H1 (cell line): ENCODE results near the gene C3. TPM values are rescaled to one million over a fixed set of nuclear protein-coding genes. Genes with fewer than 3 reads are reported as not detected.

Source experiments
- CTCF ChIA-PET: fragments of 300-600 bp; sonication (Branson Sonifier 250); formaldehyde crosslinking; loops from one replicate; lab custom pipeline; 2021; ENCODE audit not compliant: partially characterized antibody; lab: Charles Lee
- POLR2A ChIA-PET: fragments of 300-600 bp; sonication (Branson Sonifier 250); formaldehyde crosslinking; loops from one replicate; lab custom pipeline; 2021; ENCODE audit warnings: inconsistent platforms; ENCODE audit not compliant: partially characterized antibody; lab: Charles Lee
- DNase-seq, 2 experiments: peaks; one replicate each; pipeline versions ENCODE4 v3.0.0 to v3.0.0-alpha.2; 2010 to 2022; ENCODE audit warnings: low spot score in 2 of 2, low read depth in 1 of 2, mixed read lengths in 1 of 2
- FAIRE-seq: peaks from 2 replicates; lab custom pipeline; 2011; peaks lifted over from hg19 to GRCh38; lab: Jason Lieb, UNC
- H2AFZ ChIP-seq: 2 replicates; pipeline ENCODE4 v1.8.1; 2012; ENCODE audit warnings: low read length, inconsistent platforms
- H2AK5ac ChIP-seq: 2 replicates; pipeline ENCODE4 v1.6.1; 2013; ENCODE audit warnings: low read depth, low read length
- H2BK120ac ChIP-seq: replicated peaks from 2 replicates; pipeline ENCODE3; 2013; ENCODE audit warnings: low read depth, low read length, inconsistent platforms
- H2BK12ac ChIP-seq: 2 replicates; pipeline ENCODE4 v1.6.1; 2013; ENCODE audit warnings: low read depth, low read length
- H2BK15ac ChIP-seq: 2 replicates; pipeline ENCODE4 v1.6.1; 2013; ENCODE audit warnings: low read length
- H2BK20ac ChIP-seq: 2 replicates; pipeline ENCODE4 v1.6.1; 2013; ENCODE audit warnings: low read length
- H2BK5ac ChIP-seq: 2 replicates; pipeline ENCODE4 v1.6.1; 2013; ENCODE audit warnings: low read depth, low read length
- H3K14ac ChIP-seq: 2 replicates; pipeline ENCODE4 v1.6.1; 2013; ENCODE audit warnings: inconsistent platforms; ENCODE audit not compliant: insufficient read length
- H3K18ac ChIP-seq: 2 replicates; pipeline ENCODE4 v1.6.1; 2013; ENCODE audit warnings: low read length; ENCODE audit errors: extremely low read depth
- H3K23ac ChIP-seq: 2 replicates; pipeline ENCODE4 v1.6.1; 2013; ENCODE audit warnings: inconsistent platforms; ENCODE audit not compliant: insufficient read length
- H3K23me2 ChIP-seq: 2 replicates; pipeline ENCODE4 v1.6.1; 2013; ENCODE audit warnings: low read depth, low read length
- H3K27ac ChIP-seq: 2 replicates; pipeline ENCODE4 v1.6.1; 2011; ENCODE audit warnings: low read depth, low read length, inconsistent platforms
- H3K27me3 ChIP-seq, 4 experiments: replicated peaks in 1 of 4; 1 replicate in 1 of 4; 2 replicates in 3 of 4; pipeline versions ENCODE4 v1.6.1 to v1.8.1; 2011 to 2013; ENCODE audit warnings: low read length in 3 of 4, mild to moderate bottlenecking in 3 of 4, inconsistent platforms in 2 of 4, mixed read lengths in 2 of 4, moderate library complexity in 1 of 4; ENCODE audit not compliant: control insufficient read depth in 3 of 4, insufficient read depth in 3 of 4; ENCODE audit errors: extremely low read depth in 1 of 4
- H3K36me3 ChIP-seq, 4 experiments: 2 replicates each; pipeline versions ENCODE4 v1.6.1 to v1.8.1; 2011 to 2013; ENCODE audit warnings: mild to moderate bottlenecking in 4 of 4, low read length in 3 of 4, moderate library complexity in 2 of 4, control low read depth in 1 of 4, inconsistent platforms in 1 of 4; ENCODE audit not compliant: insufficient read depth in 4 of 4, control insufficient read depth in 2 of 4
- H3K4ac ChIP-seq: replicated peaks from 2 replicates; pipeline ENCODE3; 2013; ENCODE audit warnings: low read length, low read depth, mixed read lengths, inconsistent platforms; ENCODE audit not compliant: insufficient read length
- H3K4me1 ChIP-seq, 4 experiments: replicated peaks in 1 of 4; 1 replicate in 1 of 4; 2 replicates in 3 of 4; pipeline versions ENCODE4 v1.6.1 to v1.8.1; 2011 to 2013; ENCODE audit warnings: low read length in 3 of 4, inconsistent platforms in 2 of 4, mixed read lengths in 1 of 4; ENCODE audit not compliant: insufficient read depth in 4 of 4, control insufficient read depth in 3 of 4
- H3K4me2 ChIP-seq, 2 experiments: 2 replicates each; pipeline versions ENCODE4 v1.6.1 to v1.8.1; 2011 to 2013; ENCODE audit warnings: low read depth in 2 of 2, low read length in 2 of 2, control low read depth in 1 of 2, inconsistent platforms in 1 of 2, mild to moderate bottlenecking in 1 of 2; ENCODE audit not compliant: insufficient read depth in 1 of 2
- H3K4me3 ChIP-seq, 4 experiments: fragments of 200-600, 300-600 bp in 1 of 4; sonication (generic), shearing (Covaris generic), sonication (Bioruptor Twin) in 1 of 4; 2 replicates each; pipeline versions ENCODE4 v1.5.1 to v1.8.1; 2011 to 2016; ENCODE audit warnings: low read length in 4 of 4, low read depth in 3 of 4, control low read depth in 2 of 4, inconsistent platforms in 2 of 4, mild to moderate bottlenecking in 2 of 4, mixed read lengths in 1 of 4, moderate library complexity in 1 of 4; ENCODE audit not compliant: insufficient read depth in 2 of 4; ENCODE audit errors: extremely low read depth in 1 of 4
- H3K56ac ChIP-seq: replicated peaks from 2 replicates; pipeline ENCODE3; 2013; ENCODE audit warnings: low read depth, mild to moderate bottlenecking, mixed read lengths, low read length, inconsistent platforms; ENCODE audit not compliant: insufficient read length
- H3K79me1 ChIP-seq: 2 replicates; pipeline ENCODE4 v1.6.1; 2013; ENCODE audit warnings: low read depth, low read length, control low read depth
- H3K79me2 ChIP-seq, 2 experiments: 2 replicates each; pipeline versions ENCODE4 v1.6.1 to v1.8.1; 2012 to 2013; ENCODE audit warnings: low read length in 2 of 2, mild to moderate bottlenecking in 2 of 2, inconsistent platforms in 1 of 2; ENCODE audit not compliant: insufficient read depth in 2 of 2, control insufficient read depth in 1 of 2
- H3K9ac ChIP-seq, 4 experiments: replicated peaks in 1 of 4; 1 replicate in 1 of 4; 2 replicates in 3 of 4; pipeline versions ENCODE4 v1.6.1 to v1.8.1; 2011 to 2013; ENCODE audit warnings: low read depth in 3 of 4, low read length in 3 of 4, control low read depth in 2 of 4, mild to moderate bottlenecking in 2 of 4, moderate library complexity in 2 of 4, inconsistent platforms in 1 of 4; ENCODE audit errors: extremely low read depth in 1 of 4
- H3K9me3 ChIP-seq, 2 experiments: 2 replicates each; pipeline versions ENCODE4 v1.6.1 to v1.8.1; 2012 to 2013; ENCODE audit warnings: mild to moderate bottlenecking in 2 of 2, moderate library complexity in 2 of 2, control low read depth in 1 of 2, inconsistent platforms in 1 of 2, low read depth in 1 of 2, low read length in 1 of 2, mixed read lengths in 1 of 2; ENCODE audit not compliant: insufficient read depth in 2 of 2
- H4K20me1 ChIP-seq, 2 experiments: replicated peaks in 1 of 2; 2 replicates each; pipeline versions ENCODE3 to v1.8.1; 2011 to 2013; ENCODE audit warnings: inconsistent platforms in 2 of 2, low read length in 2 of 2, mild to moderate bottlenecking in 1 of 2; ENCODE audit not compliant: insufficient read depth in 2 of 2, control insufficient read depth in 1 of 2
- H4K5ac ChIP-seq: 2 replicates; pipeline ENCODE4 v1.6.1; 2013; ENCODE audit warnings: low read length, low read depth, mixed read lengths, inconsistent platforms; ENCODE audit not compliant: insufficient read length
- H4K8ac ChIP-seq: 2 replicates; pipeline ENCODE4 v1.8.0; 2013; ENCODE audit warnings: mild to moderate bottlenecking, moderate library complexity, low read length, inconsistent platforms; ENCODE audit not compliant: insufficient read depth; ENCODE audit errors: extremely low read depth
- H4K91ac ChIP-seq: replicated peaks from 2 replicates; pipeline ENCODE3; 2013; ENCODE audit warnings: low read length, mixed read lengths, inconsistent platforms; ENCODE audit not compliant: insufficient read length
- CEBPB ChIP-seq: IDR thresholded peaks from 2 replicates; pipeline ENCODE4 v1.6.1; 2012; ENCODE audit warnings: low read depth, low read length
- EGR1 ChIP-seq: IDR thresholded peaks from 2 replicates; pipeline ENCODE4 v1.6.1; 2011; ENCODE audit warnings: low read depth, low read length, borderline replicate concordance
- GABPA ChIP-seq: IDR thresholded peaks from 2 replicates; pipeline ENCODE4 v1.6.1; 2011; ENCODE audit warnings: mild to moderate bottlenecking, low read length, moderate library complexity, borderline replicate concordance; ENCODE audit not compliant: insufficient read depth
- KDM4A ChIP-seq: IDR thresholded peaks from one replicate; pipeline ENCODE4 v1.7.1; 2012; ENCODE audit warnings: low read depth, mild to moderate bottlenecking, moderate library complexity, low read length, inconsistent platforms; ENCODE audit not compliant: severe bottlenecking
- MAFK ChIP-seq: IDR thresholded peaks from 2 replicates; pipeline ENCODE4 v1.6.1; 2012; ENCODE audit warnings: low read depth, mild to moderate bottlenecking, improper control_type of control experiment, low read length
- PHF8 ChIP-seq: fragments of 200-600 bp; sonication (generic); conservative IDR thresholded peaks from 2 replicates; pipeline ENCODE4 v1.7.1; 2012; ENCODE audit warnings: low read depth, mild to moderate bottlenecking, inconsistent platforms, low read length, moderate library complexity
- POLR2A ChIP-seq, 2 experiments: IDR thresholded peaks; 1 replicate in 1 of 2; 2 replicates in 1 of 2; pipeline ENCODE4 v1.6.1; 2011; ENCODE audit warnings: low read depth in 2 of 2, low read length in 2 of 2, mild to moderate bottlenecking in 2 of 2; ENCODE audit errors: control extremely low read depth in 1 of 2
- SAP30 ChIP-seq: fragments of 300-600 bp; sonication (generic); IDR thresholded peaks from 2 replicates; pipeline ENCODE4 v1.7.1; 2012; ENCODE audit warnings: low read length, moderate library complexity, mild to moderate bottlenecking, inconsistent platforms; ENCODE audit not compliant: insufficient read depth, insufficient replicate concordance
- SIX5 ChIP-seq: IDR thresholded peaks from 2 replicates; pipeline ENCODE4 v1.6.1; 2011; ENCODE audit warnings: mild to moderate bottlenecking, low read depth, low read length
- SP2 ChIP-seq: IDR thresholded peaks from 2 replicates; pipeline ENCODE4 v1.6.1; 2012; ENCODE audit warnings: mild to moderate bottlenecking, low read length, inconsistent platforms
- YY1 ChIP-seq: IDR thresholded peaks from 2 replicates; pipeline ENCODE4 v1.6.1; 2011; ENCODE audit warnings: low read depth, mild to moderate bottlenecking, low read length
- WGBS, 2 experiments: shearing (Covaris generic) in 1 of 2; methylation state at CpG; one replicate each; pipeline versions ENCODE4 v1.1.6 to v1.1.7; 2013 to 2015; ENCODE audit warnings: low lambda C conversion rate in 2 of 2, mixed read lengths in 2 of 2, inconsistent platforms in 1 of 2, low coverage in 1 of 2, missing lambda C conversion rate in 1 of 2; ENCODE audit not compliant: insufficient replicate concordance in 2 of 2, insufficient coverage in 1 of 2, insufficient read length in 1 of 2; ENCODE audit errors: extremely low coverage in 1 of 2, missing lambda C conversion rate in 1 of 2; 5-methylcytosine and 5-hydroxymethylcytosine counted together
- polyA plus RNA-seq, 7 experiments: library from polyadenylated mRNA; depleted of rRNA in 3 of 7; stranded (reverse) in 5 of 7; unstranded in 2 of 7; fragments of >200 nt in 5 of 7; fragments of 200-250 nt in 2 of 7; gene quantifications; 1 replicate in 5 of 7; 2 replicates in 1 of 7; 4 replicates in 1 of 7; pipeline versions ENCODE4 v1.2.1 to v1.2.3, GENCODE V29; 2011 to 2013; ENCODE audit warnings: missing spikeins in 2 of 7, mixed read lengths in 2 of 7
- total RNA-seq: library from RNA; stranded (reverse); fragmentation: NEBNext Ultra II Directional; extraction: Animal tissue kit (Norgen Biotek cat#: 25700); gene quantifications from 2 replicates; pipeline ENCODE4 v1.2.1, GENCODE V29; 2021
- TF ChIP-seq, protein P1 (sequence below): IDR thresholded peaks from 2 replicates; pipeline ENCODE4 v1.6.1; 2012; ENCODE audit warnings: inconsistent platforms

The C3 gene
- total and polyA plus RNA-seq, 2 of the 8 experiments (the other 6 are each of a cell fraction or from before 2014, with no cell fraction given), result 6.4 to 12.8 TPM

DNA sequence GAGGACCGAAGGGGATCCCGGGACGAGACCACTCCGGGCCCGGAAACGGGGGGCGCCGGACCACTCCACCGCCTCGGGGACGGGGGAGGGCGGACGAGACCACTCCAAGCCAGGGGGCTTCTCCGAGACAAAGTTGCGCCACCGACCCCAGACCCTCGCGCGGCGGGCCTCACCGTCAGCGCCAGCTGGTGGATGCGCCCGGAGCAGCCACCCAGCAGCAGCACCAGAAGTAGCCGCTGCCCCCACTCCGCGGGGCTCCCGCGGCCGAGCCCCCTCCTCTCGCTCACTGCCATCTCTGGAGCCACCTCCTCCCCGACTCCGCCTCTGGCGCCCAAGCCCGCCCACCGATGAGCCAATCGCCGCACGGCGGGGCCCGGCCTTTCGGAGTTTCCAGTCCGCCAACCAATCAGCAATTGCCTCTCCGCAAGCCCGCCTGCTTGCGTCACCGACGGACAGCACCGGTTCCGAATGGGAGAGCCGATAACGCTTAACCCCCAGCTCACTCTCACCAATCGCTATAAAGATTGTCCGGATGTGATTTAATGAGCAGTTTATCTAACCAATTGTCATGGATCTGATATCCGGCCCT lies 16.9 kb upstream of the C3 start, which contains the start of gene GPR108:
Gene GPR108 (minus strand): TSS at position 297 of the 589 bp plus-strand sequence. CDS start 4 bp downstream, at position 293.
- H4K20me1 ChIP-seq, result peaks cover 0 to 1% of the 10 kb centered on the region in 2 experiments
- ChIA-PET POLR2A (interaction anchor here (0.6 to 9.7 kb wide), 15 partner anchors 9 to 461 kb away, joined by 3 to 110 read pairs (median 3); partner anchors contain the start of genes SH2D3A, TNFSF9 and VAV1), CTCF (interaction anchor here (0.9 to 4.7 kb wide), 15 partner anchors 14 to 221 kb away, joined by 3 to 31 read pairs (median 4); partner anchors contain the start of genes C3 and VAV1)
- FAIRE-seq (no peak), DNase-seq (peak; percentile 99)
- peak within 1 kb of the TSS; percentile 95 for H4K8ac ChIP-seq
- peaks cover 5% of the 10 kb centered on the region for H3K79me1 ChIP-seq
- no peak within 1 kb of the TSS for H3K14ac ChIP-seq
- peaks cover 17% of the 10 kb centered on the region for H3K23me2 ChIP-seq
- H3K9me3 ChIP-seq, result no peaks in the 10 kb centered on the region
- peak within 1 kb of the TSS; percentile 16; the same call in 1 of the 2 replicates for H2AFZ ChIP-seq
- H3K4ac ChIP-seq, result peak within 1 kb of the TSS; percentile 13
- H2BK5ac ChIP-seq, result peak within 1 kb of the TSS; percentile 94
- peak within 1 kb of the TSS; percentile 92 for H4K91ac ChIP-seq
- 1% methylated on average over 24 of the region's 55 CpGs; no CpG with 5 or more reads in 1 of the 2 experiments for WGBS, 2 experiments
- H3K56ac ChIP-seq, result peak within 1 kb of the TSS; percentile 63
- no peak within 1 kb of the TSS for H2AK5ac ChIP-seq
- no peak within 1 kb of the TSS for H2BK120ac ChIP-seq
- peak within 1 kb of the TSS; percentile 97 for H3K27ac ChIP-seq
- H2BK20ac ChIP-seq, result 0 out of 2 replicates have a peak within 1 kb of the TSS, but pooled peaks have one; percentile 9
- no peak within 1 kb of the TSS for H3K23ac ChIP-seq
- H3K36me3 ChIP-seq, result peaks cover 0 to 4% (median 0%) of the 10 kb centered on the region in 4 experiments; a peak in 2 of 8 replicates
- peak within 1 kb of the TSS; percentile 65; the same call in 1 of the 2 replicates for H2BK15ac ChIP-seq
- H3K4me1 ChIP-seq, result peaks cover 4 to 28% (median 16%) of the 10 kb centered on the region in 4 experiments
- H2BK12ac ChIP-seq, result peak within 1 kb of the TSS; percentile 91
- H3K79me2 ChIP-seq, result peaks cover 0 to 13% of the 10 kb centered on the region in 2 experiments; a peak in 1 of 4 replicates
- H3K9ac ChIP-seq, result peak within 1 kb of the TSS; percentile 73 to 93 (median 88)
- no peaks in the 10 kb centered on the region for H3K27me3 ChIP-seq
- H3K4me3 ChIP-seq, result peak within 1 kb of the TSS; percentile 50 to 86 (median 69)
- H3K18ac ChIP-seq, result peak within 1 kb of the TSS; percentile 78
- H3K4me2 ChIP-seq, result peak within 1 kb of the TSS; percentile 78 to 87
- H4K5ac ChIP-seq, result peak within 1 kb of the TSS; percentile 88
- peak in 1 of 2 experiments; percentile 69; a peak in 2 of 3 replicates for TF ChIP-seq POLR2A (IDR thresholded peaks at IDR 0.05; ENCODE audit: control extremely low read depth in 1 of 2, low read depth in 2 of 2, low read length in 2 of 2)
- peak; percentile 75 for TF ChIP-seq CEBPB
- peak; percentile 82 for TF ChIP-seq PHF8
- TF ChIP-seq, protein P1, sequence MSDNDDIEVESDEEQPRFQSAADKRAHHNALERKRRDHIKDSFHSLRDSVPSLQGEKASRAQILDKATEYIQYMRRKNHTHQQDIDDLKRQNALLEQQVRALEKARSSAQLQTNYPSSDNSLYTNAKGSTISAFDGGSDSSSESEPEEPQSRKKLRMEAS, result peak; percentile 67
- TF ChIP-seq KDM4A, result peak; percentile 32
- TF ChIP-seq SP2, result peak; percentile 94
- peak; percentile 76 for TF ChIP-seq SIX5
- no peak for TF ChIP-seq MAFK
- TF ChIP-seq EGR1, result peak; percentile 15; the same call in 1 of the 2 replicates
- TF ChIP-seq SAP30, result no peak
- TF ChIP-seq GABPA, result 0 out of 2 replicates have a peak, but pooled peaks have one; percentile 20
- no peak for TF ChIP-seq YY1
